HG03442 (cell line): ENCODE measurements around the gene SPECC1L.

Experiments
- ATAC-seq: cut with Tn5 transposase; IDR thresholded peaks from one replicate; pipeline ENCODE4 v1.9.1; 2021; ENCODE audit warnings: mild to moderate bottlenecking, moderate library complexity; ENCODE audit not compliant: unreplicated experiment

SPECC1L gene

GRCh38 chr22:24411256-24412004 is 140.8 kb downstream of the SPECC1L start:
- ATAC-seq: no peak

DNA sequence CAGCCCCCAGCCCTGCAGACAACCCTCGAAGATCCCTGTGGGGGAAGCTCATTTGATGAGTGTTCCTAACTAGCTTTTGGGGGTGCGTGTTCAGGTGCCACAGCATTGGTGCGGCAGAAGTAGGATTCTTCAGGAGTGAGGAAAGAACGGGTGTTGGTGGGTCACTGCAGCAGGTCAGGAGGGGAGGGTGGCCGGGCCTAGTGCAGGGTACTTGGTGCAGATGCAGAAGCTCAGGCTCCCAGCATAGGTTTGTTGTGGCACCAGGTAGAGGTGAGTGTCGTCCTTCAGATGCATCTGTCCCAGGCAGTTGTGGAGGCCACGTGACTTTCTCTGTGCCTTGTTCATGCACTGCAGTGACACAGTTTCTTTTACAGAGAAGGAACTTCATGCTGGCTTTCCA is 141.6 kb downstream of the SPECC1L start:
- no peak for ATAC-seq

DNA sequence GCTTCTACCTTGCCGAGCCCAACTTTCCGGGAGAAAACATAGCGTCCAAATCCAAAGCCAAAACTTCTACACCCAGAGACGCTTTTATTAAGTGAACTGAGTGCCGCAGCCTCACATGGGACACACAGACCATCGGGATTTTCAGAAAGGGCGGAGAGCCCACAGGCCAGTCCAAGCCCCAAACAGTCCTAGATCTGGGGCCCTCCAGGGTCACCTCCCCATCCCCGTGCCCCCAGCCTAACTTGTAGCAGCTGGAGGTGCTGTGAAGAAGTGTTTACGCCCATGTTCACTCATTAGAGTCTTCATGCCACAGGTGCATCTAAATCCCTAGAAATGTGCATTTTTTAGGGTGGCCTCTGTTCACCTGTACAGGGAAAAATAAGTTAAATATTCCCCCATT is 142.6 kb downstream of the SPECC1L start:
- ATAC-seq: no peak

GRCh38 chr22:24413736-24414385 is 143.2 kb downstream of the SPECC1L start:
- ATAC-seq: no peak

- no peak for ATAC-seq
These were observed 143.9 kb downstream of the SPECC1L start for GRCh38 chr22:24414523-24414922.

DNA sequence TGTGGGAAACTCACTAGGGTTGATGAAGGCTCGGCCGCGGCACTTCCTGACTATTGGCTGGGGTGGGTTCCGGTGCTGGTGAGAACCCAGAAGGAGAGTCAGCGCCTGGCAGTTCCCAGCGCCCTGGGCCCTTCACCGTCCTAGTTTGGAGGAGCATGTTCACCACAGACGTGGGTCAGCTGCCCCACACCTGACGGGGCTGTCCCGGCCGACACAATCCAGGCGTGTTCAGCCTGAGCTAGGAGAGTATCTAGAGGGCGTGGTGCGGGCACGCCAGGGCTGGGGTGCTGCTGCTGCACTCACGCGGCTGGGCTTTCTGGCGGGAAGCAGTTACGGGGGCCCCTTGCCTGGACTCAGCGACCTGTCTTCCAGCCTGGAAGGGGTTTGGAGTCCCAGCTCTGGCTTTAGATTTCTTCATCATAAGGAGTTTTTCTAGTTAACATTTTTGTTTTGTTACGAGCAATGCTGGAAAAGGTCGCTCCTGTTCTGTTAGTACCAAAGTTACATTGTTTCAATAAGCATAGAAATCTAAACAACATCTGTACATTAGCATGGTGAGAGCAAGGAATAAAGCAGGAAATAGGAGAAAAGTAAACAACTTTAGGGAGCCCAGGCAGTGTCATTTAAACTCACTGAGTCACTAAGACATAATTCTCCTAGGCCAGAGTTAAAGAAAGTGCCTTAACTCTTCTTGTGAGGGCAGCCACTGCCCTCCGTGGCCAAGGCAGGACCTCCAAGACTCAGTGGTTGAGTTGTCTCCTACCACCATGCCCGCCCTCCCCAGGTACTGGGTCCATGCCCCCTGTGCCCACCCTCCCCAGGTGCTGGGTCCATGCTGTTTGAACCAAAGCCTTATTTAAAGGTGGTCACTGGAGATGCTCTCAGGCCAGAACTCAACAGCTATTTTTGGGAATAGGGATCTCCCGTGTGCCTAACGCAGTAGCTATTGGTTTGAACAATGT is 144.6 kb downstream of the SPECC1L start:
- no peak for ATAC-seq

GRCh38 chr22:24416095-24416494 is 145.5 kb downstream of the SPECC1L start:
- ATAC-seq: no peak

- ATAC-seq: no peak
These were observed 146.0 kb downstream of the SPECC1L start for GRCh38 chr22:24416611-24417010.

DNA sequence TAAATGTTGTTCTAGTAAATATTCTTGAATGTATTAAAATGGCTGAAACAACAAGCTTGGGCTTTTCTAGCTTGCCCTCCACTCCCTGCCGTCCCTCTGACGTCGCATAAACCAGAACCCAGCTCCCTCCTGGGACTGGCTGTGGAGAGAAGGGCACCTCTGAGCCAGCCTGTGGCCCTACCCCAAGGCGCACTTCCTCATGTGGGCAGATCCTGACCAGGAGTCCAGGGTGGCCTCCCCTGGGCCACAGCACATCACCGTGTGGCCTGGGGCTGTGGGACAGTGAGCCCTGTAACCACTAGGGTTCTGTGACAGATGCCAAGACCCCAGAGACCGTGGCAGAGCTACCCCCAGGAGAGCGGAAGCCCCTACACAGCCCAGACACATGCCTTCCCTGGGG is 146.6 kb downstream of the SPECC1L start:
- no peak for ATAC-seq

DNA sequence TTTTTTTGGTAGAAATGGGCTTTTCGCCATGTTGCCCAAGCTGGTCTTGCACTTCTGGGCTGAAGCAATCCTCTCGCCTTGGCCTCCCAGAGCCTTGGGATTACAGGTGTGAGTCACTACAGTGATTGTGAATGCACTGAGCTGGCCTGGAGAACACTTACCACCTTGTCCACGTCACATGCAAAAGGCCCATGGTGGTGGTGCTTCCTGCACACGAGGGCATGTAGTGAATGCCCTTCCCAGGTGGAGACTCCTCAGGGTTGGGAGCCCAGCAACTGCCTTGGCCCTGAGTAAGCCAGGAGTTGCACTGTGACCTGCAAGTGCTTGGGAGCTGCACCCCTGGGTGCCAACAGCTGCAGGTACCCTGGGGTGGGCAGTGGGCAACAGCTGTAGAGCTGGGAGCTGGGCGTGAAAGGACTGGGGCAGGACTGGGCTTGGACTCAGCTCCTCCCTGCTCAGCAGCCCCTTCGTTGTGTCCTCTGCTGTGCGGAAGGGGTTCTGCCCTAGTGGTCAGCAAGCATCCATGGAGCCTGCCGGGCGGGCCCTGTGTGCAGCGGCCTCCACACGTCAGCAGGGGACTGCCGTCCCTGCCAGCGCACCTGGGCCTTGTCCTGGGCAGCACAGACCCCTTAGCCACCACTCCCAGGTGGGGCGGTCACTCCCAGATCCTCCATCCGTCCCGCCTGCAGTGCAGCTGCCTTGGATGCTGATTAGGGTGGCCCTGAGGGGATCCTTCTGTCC is 147.4 kb downstream of the SPECC1L start:
- ATAC-seq: no peak

GRCh38 chr22:24418786-24419474 is 148.3 kb downstream of the SPECC1L start:
- no peak for ATAC-seq

DNA sequence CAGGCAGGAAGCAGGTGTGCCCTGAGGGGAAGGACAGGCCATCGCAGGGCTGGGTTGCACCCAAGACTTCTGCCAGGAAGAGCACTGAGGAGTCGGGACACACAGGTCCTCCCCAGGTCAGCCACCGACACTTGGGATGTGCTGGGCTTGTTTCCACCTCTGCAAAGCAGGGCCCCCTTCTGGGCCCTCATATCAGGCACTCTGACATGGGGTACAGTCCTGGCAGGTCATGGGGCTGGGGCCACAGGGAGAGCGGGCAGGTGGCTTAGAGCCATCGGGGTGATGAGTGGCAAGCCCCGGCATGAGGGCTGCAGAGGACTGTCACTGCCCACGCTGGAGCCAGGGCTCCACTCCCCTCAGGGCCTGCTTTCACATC is 148.8 kb downstream of the SPECC1L start:
- no peak for ATAC-seq

GRCh38 chr22:24420072-24420976 is 149.7 kb downstream of the SPECC1L start:
- no peak for ATAC-seq

DNA sequence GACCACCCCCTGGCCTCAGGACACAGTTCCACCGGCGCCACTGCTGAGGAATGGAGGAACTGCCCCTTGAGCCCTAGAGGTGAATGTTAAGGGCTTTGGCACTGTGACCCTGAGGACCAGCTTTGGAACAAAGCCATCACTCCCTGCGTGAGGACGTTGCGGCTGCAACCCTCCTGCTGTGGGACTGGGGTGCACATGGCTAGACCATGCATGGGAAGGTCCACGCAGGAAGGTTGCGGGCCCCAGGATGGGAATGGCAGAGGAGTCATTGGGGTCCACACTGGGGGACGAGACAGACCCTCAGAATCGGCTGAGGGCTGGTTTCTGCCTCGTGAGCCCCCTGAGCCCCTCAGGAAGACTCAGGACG is 150.3 kb downstream of the SPECC1L start:
- no peak for ATAC-seq

DNA sequence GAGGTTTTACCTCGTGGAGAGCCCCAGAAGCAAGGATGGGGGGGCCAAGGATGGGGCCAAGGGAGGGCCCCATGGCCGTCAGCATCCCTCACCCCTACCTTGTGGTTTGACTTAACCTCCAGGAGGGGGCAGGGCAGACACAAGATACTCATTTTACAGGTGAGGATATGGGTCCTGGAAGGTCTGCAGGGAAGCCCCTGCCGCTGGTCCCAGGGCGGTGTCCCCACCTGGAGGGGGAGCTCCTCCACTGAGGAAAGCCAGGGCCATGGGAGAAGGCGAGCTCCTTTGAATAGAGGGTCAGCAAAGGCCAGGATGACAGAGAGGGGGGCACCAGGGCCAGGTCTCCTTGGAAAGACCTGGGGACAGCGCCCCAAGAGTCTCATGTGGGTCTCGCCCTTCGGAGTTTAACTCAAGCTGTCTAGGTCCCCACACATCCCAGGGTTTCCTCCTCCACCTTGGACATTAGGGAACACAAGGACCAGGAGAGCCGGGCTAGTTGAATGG is 150.8 kb downstream of the SPECC1L start:
- ATAC-seq: no peak

GRCh38 chr22:24422102-24422665 is 151.6 kb downstream of the SPECC1L start:
- ATAC-seq: no peak

GRCh38 chr22:24423519-24424000 is 152.9 kb downstream of the SPECC1L start:
- ATAC-seq: no peak
